GM21381 (cell line): ENCODE data around the gene HBM.
"Not testable (repeated sequence)": the region's sequence is repeated elsewhere in the genome, so short reads cannot be mapped to it uniquely, and the experiment has no call there.

Experiments
- ATAC-seq: cut with Tn5 transposase; IDR thresholded peaks from one replicate; pipeline ENCODE4 v1.9.1; 2021; ENCODE audit warnings: mild to moderate bottlenecking, moderate library complexity; ENCODE audit not compliant: unreplicated experiment

HBM gene

GRCh38 chr16:144797-145252 is 21.0 kb upstream of the HBM start:
- ATAC-seq = no peak

- no peak for ATAC-seq
Observed at GRCh38 chr16:146646-147045, 19.1 kb upstream of the HBM start.

- no peak for ATAC-seq
Observed at GRCh38 chr16:149024-149660, 16.6 kb upstream of the HBM start.

- ATAC-seq = no peak
Observed at GRCh38 chr16:152141-153128, 13.3 kb upstream of the HBM start, which contains the start of gene HBZ. TSS of gene HBZ (plus strand) at chr16:152644. CDS start at chr16:152910, 266 bp downstream.

- not testable (repeated sequence) for ATAC-seq
Observed at GRCh38 chr16:153129-153521, 12.7 kb upstream of the HBM start.

- ATAC-seq = not testable (repeated sequence)
Observed at GRCh38 chr16:153550-154216, 12.1 kb upstream of the HBM start.

GRCh38 chr16:154217-155030 is 11.4 kb upstream of the HBM start:
- no peak for ATAC-seq

- no peak for ATAC-seq
Observed at GRCh38 chr16:155031-155398, 10.8 kb upstream of the HBM start.

GRCh38 chr16:159136-159849 is 6.5 kb upstream of the HBM start:
- ATAC-seq = no peak

- not testable (repeated sequence) for ATAC-seq
Observed at GRCh38 chr16:160242-160641, 5.5 kb upstream of the HBM start.

GRCh38 chr16:160691-161190 is 5.0 kb upstream of the HBM start:
- ATAC-seq = no peak

- ATAC-seq = no peak
Observed at GRCh38 chr16:162271-162991, 3.3 kb upstream of the HBM start.

GRCh38 chr16:163139-163538 is 2.6 kb upstream of the HBM start:
- ATAC-seq = not testable (repeated sequence)

- not testable (repeated sequence) for ATAC-seq
Observed at GRCh38 chr16:163696-164095, 2.1 kb upstream of the HBM start.

GRCh38 chr16:164134-164823 is 1.5 kb upstream of the HBM start:
- ATAC-seq = not testable (repeated sequence)

- ATAC-seq = no peak
Observed at GRCh38 chr16:164827-165538, 795 bp upstream of the HBM start.

GRCh38 chr16:166375-167121 is 770 bp downstream of the HBM start:
- ATAC-seq = no peak
